Bronchial epithelial cell (primary cell): Measurements from ENCODE around the gene THRB. TPM values are rescaled to one million over a fixed set of nuclear protein-coding genes. Genes with fewer than 3 reads are reported as not detected.

Source experiments
- DNase-seq: peaks from one replicate; pipeline ENCODE4 v3.0.0-alpha.2; 2010; ENCODE audit warnings: low read depth
- FAIRE-seq: peaks from 2 replicates; lab custom pipeline; 2011; peaks lifted over from hg19 to GRCh38; lab: Jason Lieb, UNC
- H3K27me3 ChIP-seq: 2 replicates; pipeline ENCODE4 v1.5.1; 2011; ENCODE audit warnings: low read length; ENCODE audit not compliant: control insufficient read depth, insufficient read depth
- H3K36me3 ChIP-seq: 2 replicates; pipeline ENCODE4 v1.5.1; 2011; ENCODE audit warnings: low read length; ENCODE audit not compliant: control insufficient read depth, insufficient read depth
- H3K4me3 ChIP-seq: 2 replicates; pipeline ENCODE4 v1.5.1; 2011; ENCODE audit warnings: mild to moderate bottlenecking, low read depth, low read length, control low read depth
- CTCF ChIP-seq: IDR thresholded peaks from 2 replicates; pipeline ENCODE4 v1.5.1; 2011; ENCODE audit warnings: mild to moderate bottlenecking, moderate library complexity, low read length, control low read depth, inconsistent platforms; ENCODE audit not compliant: insufficient read depth, severe bottlenecking
- total RNA-seq: library from RNA; depleted of rRNA; stranded (reverse); fragments of >200 nt; gene quantifications from 2 replicates; pipeline ENCODE4 v1.2.1, GENCODE V29; 2014

The THRB gene
- total RNA-seq, 1 donor from 2014 or later, result 7.6 TPM

GRCh38 chr3:24359102-24359501, 135.5 kb downstream of the THRB start:
- FAIRE-seq, result no peak
- no peak overlapping the region for H3K4me3 ChIP-seq
- no peak for DNase-seq
- H3K36me3 ChIP-seq, result no peaks in the 10 kb centered on the region
- TF ChIP-seq CTCF, result no peak
- no peaks in the 10 kb centered on the region for H3K27me3 ChIP-seq

- Histone ChIP-seq H3K36me3 (no peaks in the 10 kb centered on the region), H3K27me3 (no peaks in the 10 kb centered on the region), H3K4me3 (no peak overlapping the region)
- TF ChIP-seq CTCF, result no peak
- DNase-seq, result no peak
- FAIRE-seq, result no peak
Observed at GRCh38 chr3:24357635-24358034, 137.0 kb downstream of the THRB start.

GRCh38 chr3:24355806-24356205, 138.8 kb downstream of the THRB start:
- FAIRE-seq (no peak), DNase-seq (no peak)
- no peaks in the 10 kb centered on the region for H3K36me3 ChIP-seq
- H3K4me3 ChIP-seq, result no peak overlapping the region
- no peak for TF ChIP-seq CTCF
- no peaks in the 10 kb centered on the region for H3K27me3 ChIP-seq

- no peak overlapping the region for H3K4me3 ChIP-seq
- no peak for TF ChIP-seq CTCF
- FAIRE-seq (no peak), DNase-seq (no peak)
- no peaks in the 10 kb centered on the region for H3K36me3 ChIP-seq
- H3K27me3 ChIP-seq, result no peaks in the 10 kb centered on the region
Observed at GRCh38 chr3:24354230-24354629, 140.4 kb downstream of the THRB start.

- FAIRE-seq (no peak), DNase-seq (no peak)
- no peaks in the 10 kb centered on the region for H3K27me3 ChIP-seq
- no peaks in the 10 kb centered on the region for H3K36me3 ChIP-seq
- H3K4me3 ChIP-seq, result no peak overlapping the region
- TF ChIP-seq CTCF, result no peak
Observed at GRCh38 chr3:24352893-24353553, 141.6 kb downstream of the THRB start.
